C4-2B (cell line): ENCODE data around the gene PLCXD1.

Experiments used
- ZFX ChIP-seq: fragments of 450-650 bp; IDR thresholded peaks from 2 replicates; pipeline ENCODE4 v1.6.1; 2017
- TF ChIP-seq, protein P1 (sequence below): fragments of 450-650 bp; conservative IDR thresholded peaks from 2 replicates; pipeline ENCODE4 v1.5.1; 2017; ENCODE audit warnings: mild to moderate bottlenecking

DNA sequence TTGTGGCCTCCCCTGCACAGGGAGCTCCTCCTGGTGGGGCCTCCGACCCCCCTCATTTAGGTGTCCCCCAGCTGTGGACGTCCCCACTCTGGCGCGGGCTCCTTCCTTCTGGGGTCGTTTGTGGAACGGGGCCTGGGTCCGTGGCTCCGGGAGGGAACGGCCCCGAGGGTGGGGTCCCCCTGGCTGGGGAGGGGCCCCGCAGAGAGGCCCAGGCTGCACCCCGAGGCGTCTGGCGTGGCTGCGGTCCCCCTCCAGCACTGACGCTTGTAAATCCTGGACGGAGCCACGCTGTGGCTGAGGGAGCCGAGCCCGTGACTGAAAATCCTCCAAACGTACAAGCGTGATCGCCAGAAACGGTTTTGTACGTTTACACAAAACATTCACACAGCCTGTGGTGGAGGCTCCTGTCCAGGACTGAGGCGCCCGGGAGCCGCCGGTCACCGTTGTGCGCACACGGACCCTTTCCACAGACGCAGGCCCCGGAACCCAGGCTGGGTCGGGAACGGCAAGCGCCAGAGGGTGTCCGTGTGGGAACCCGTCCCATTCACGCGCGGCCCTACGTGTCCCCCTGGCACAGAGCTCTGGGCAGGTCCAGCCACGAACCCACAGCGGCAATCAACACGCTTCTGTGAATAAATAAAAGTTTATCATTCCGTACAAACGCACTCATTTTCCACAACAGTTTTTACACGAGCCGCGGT is 52.6 kb downstream of the PLCXD1 start:
- TF ChIP-seq, protein P1, sequence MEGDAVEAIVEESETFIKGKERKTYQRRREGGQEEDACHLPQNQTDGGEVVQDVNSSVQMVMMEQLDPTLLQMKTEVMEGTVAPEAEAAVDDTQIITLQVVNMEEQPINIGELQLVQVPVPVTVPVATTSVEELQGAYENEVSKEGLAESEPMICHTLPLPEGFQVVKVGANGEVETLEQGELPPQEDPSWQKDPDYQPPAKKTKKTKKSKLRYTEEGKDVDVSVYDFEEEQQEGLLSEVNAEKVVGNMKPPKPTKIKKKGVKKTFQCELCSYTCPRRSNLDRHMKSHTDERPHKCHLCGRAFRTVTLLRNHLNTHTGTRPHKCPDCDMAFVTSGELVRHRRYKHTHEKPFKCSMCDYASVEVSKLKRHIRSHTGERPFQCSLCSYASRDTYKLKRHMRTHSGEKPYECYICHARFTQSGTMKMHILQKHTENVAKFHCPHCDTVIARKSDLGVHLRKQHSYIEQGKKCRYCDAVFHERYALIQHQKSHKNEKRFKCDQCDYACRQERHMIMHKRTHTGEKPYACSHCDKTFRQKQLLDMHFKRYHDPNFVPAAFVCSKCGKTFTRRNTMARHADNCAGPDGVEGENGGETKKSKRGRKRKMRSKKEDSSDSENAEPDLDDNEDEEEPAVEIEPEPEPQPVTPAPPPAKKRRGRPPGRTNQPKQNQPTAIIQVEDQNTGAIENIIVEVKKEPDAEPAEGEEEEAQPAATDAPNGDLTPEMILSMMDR = no peak
- TF ChIP-seq ZFX = no peak
